AG04450 (cell line): ENCODE data around the gene IFI30. TPM values are rescaled to one million over a fixed set of nuclear protein-coding genes. Genes with fewer than 3 reads are reported as not detected.

Experiments used
- CTCF ChIA-PET: fragments of 300-600, 350-600 bp; formaldehyde crosslinking; extraction: SDS; loops from one replicate; lab custom pipeline; 2022; ENCODE audit warnings: antibody characterized with exemption, inconsistent platforms; lab: Charles Lee
- POLR2A ChIA-PET: fragments of 350-600 bp; formaldehyde crosslinking; extraction: SDS; loops from one replicate; lab custom pipeline; 2021; ENCODE audit warnings: antibody characterized with exemption, inconsistent platforms; lab: Yijun Ruan, JAX
- DNase-seq: peaks from one replicate; pipeline ENCODE4 v3.0.0-alpha.2; 2011; ENCODE audit warnings: low read depth, low spot score
- H3K27ac ChIP-seq: one replicate; pipeline ENCODE4 v1.5.1; 2012; ENCODE audit warnings: low read depth, low read length, control low read depth
- H3K27me3 ChIP-seq: one replicate; pipeline ENCODE4 v1.6.0; 2012; ENCODE audit warnings: low read length; ENCODE audit not compliant: control insufficient read depth, insufficient read depth
- H3K4me3 ChIP-seq: 2 replicates; pipeline ENCODE4 v1.5.1; 2011; ENCODE audit warnings: mild to moderate bottlenecking, low read depth, low read length, control low read depth
- H3K9me3 ChIP-seq: 2 replicates; pipeline ENCODE4 v1.5.1; 2012; ENCODE audit warnings: low read length; ENCODE audit not compliant: control insufficient read depth, insufficient read depth
- CTCF ChIP-seq: IDR thresholded peaks from 2 replicates; pipeline ENCODE4 v1.5.1; 2011; ENCODE audit warnings: low read depth, low read length, control low read depth, inconsistent platforms
- polyA plus RNA-seq: library from polyadenylated mRNA; depleted of rRNA; stranded (reverse); fragments of >200 nt; gene quantifications from 2 replicates; pipeline ENCODE4 v1.2.3, GENCODE V29; 2011; rRNA removed
- small RNA-seq: library from RNA; depleted of rRNA; stranded (forward); fragments of <200 nt; gene quantifications from one replicate; pipeline ENCODE3, GENCODE V24; 2012; ENCODE audit warnings: low read depth; ENCODE audit not compliant: insufficient read length

The IFI30 gene
- polyA plus RNA-seq, 1 experiment = 6.9 TPM

- no peak for TF ChIP-seq CTCF
- no peak for DNase-seq
- Histone ChIP-seq H3K27me3 (peaks cover 9% of the 10 kb centered on the region), H3K27ac (no peak overlapping the region), H3K4me3 (no peak overlapping the region), H3K9me3 (peaks cover 3% of the 10 kb centered on the region; the same call in 1 of the 2 replicates)
- CTCF ChIA-PET = no interaction called here
- POLR2A ChIA-PET = interaction anchor here (0.7 kb wide), 1 partner anchor 8 kb away, joined by 4 read pairs; no protein-coding TSS in a partner anchor
Observed at GRCh38 chr19:18225355-18225701, 51.7 kb downstream of the IFI30 start.

GRCh38 chr19:18225702-18226468, 52.3 kb downstream of the IFI30 start, which contains the start of gene PDE4C:
Gene PDE4C (minus strand): TSS chr19:18226438. CDS start chr19:18226415, 23 bp downstream.
- Histone ChIP-seq H3K9me3 (peaks cover 3% of the 10 kb centered on the region; the same call in 1 of the 2 replicates), H3K4me3 (no peak within 1 kb of the TSS), H3K27ac (no peak within 1 kb of the TSS), H3K27me3 (peaks cover 14% of the 10 kb centered on the region)
- ChIA-PET CTCF (no interaction called here), POLR2A (interaction anchor here (0.7 kb wide), 1 partner anchor 8 kb away, joined by 4 read pairs; no protein-coding TSS in a partner anchor)
- DNase-seq = no peak
- no peak for TF ChIP-seq CTCF

- no peak overlapping the region for H3K4me3 ChIP-seq
- no peak for TF ChIP-seq CTCF
- ChIA-PET POLR2A (no interaction called here), CTCF (interaction anchor here (1.1 kb wide), 1 partner anchor 19 kb away, joined by 5 read pairs; no protein-coding TSS in a partner anchor)
- DNase-seq = no peak
- peaks cover 3% of the 10 kb centered on the region; the same call in 1 of the 2 replicates for H3K9me3 ChIP-seq
- no peak overlapping the region for H3K27ac ChIP-seq
- peaks cover 19% of the 10 kb centered on the region for H3K27me3 ChIP-seq
Observed at GRCh38 chr19:18226956-18227780, 53.6 kb downstream of the IFI30 start.

Small RNA genes within 50 kb of the gene (small RNA-seq; reads per million reads assigned to genes)
- not detected for gene IFI30

Other genes with a start within 250 kb of the IFI30 start
- gene CCDC124, start 240.8 kb upstream of the IFI30 start, polyA plus RNA-seq = 36.0 and 40.9 TPM in 2 replicates
- 0.05 and 0.07 TPM in 2 replicates for gene KCNN1, start 206.7 kb upstream of the IFI30 start, polyA plus RNA-seq
- gene ARRDC2, start 165.6 kb upstream of the IFI30 start, polyA plus RNA-seq = 2.3 TPM in 2 replicates
- 0.05 and 0.14 TPM in 2 replicates for gene IL12RB1, start 86.9 kb upstream of the IFI30 start, polyA plus RNA-seq
- gene MAST3, start 76.0 kb upstream of the IFI30 start, polyA plus RNA-seq = 2.1 and 2.5 TPM in 2 replicates
- gene PIK3R2, start 20.6 kb upstream of the IFI30 start, polyA plus RNA-seq = 19.7 and 23.3 TPM in 2 replicates
- 8.2 and 13.4 TPM in 2 replicates for gene MPV17L2, start 19.4 kb downstream of the IFI30 start, polyA plus RNA-seq
- gene RAB3A, start 30.2 kb downstream of the IFI30 start, polyA plus RNA-seq = 2.8 and 6.1 TPM in 2 replicates
- 0.12 and 0.46 TPM in 2 replicates for gene PDE4C, start 52.6 kb downstream of the IFI30 start, polyA plus RNA-seq
- 0.45 and 0.53 TPM in 2 replicates for gene IQCN, start 100.6 kb downstream of the IFI30 start, polyA plus RNA-seq
- gene JUND, start 107.8 kb downstream of the IFI30 start, polyA plus RNA-seq = 48.6 and 67.8 TPM in 2 replicates
- gene LSM4, start 149.3 kb downstream of the IFI30 start, polyA plus RNA-seq = 58.6 and 69.3 TPM in 2 replicates
- 22.0 and 29.1 TPM in 2 replicates for gene PGPEP1, start 166.8 kb downstream of the IFI30 start, polyA plus RNA-seq
- 25.0 and 35.9 TPM in 2 replicates for gene GDF15, start 212.3 kb downstream of the IFI30 start, polyA plus RNA-seq
- 0.12 and 0.32 TPM in 2 replicates for gene LRRC25, start 223.8 kb downstream of the IFI30 start, polyA plus RNA-seq
- gene SSBP4, start 245.6 kb downstream of the IFI30 start, polyA plus RNA-seq = 9.4 and 12.6 TPM in 2 replicates